GM12891 (cell line): ENCODE data around the gene AKT1.

Source experiments
- POLR2A ChIP-seq: IDR thresholded peaks from 2 replicates; pipeline ENCODE4 v1.6.1; 2011; ENCODE audit warnings: low read depth, low read length, control low read depth
- POLR2AphosphoS5 ChIP-seq: IDR thresholded peaks from 2 replicates; pipeline ENCODE4 v1.6.1; 2011; ENCODE audit warnings: low read depth, low read length, control low read depth

- TF ChIP-seq POLR2A (no peak), POLR2AphosphoS5 (no peak)
Observed at GRCh38 chr14:104794099-104794498, 1.4 kb downstream of the AKT1 start.
